Gastroesophageal sphincter (tissue), 3 donors: ENCODE data around the gene LSAMP.

ENCODE experiments used
- CTCF ChIP-seq, 4 experiments: fragments of 200-600 bp in 2 of 4; fragments of 450-650 bp in 2 of 4; sonication (generic) in 1 of 4; IDR thresholded peaks; one replicate each; pipeline ENCODE4 v1.5.1; 2017 to 2019; ENCODE audit warnings: antibody characterized with exemption in 4 of 4, mild to moderate bottlenecking in 2 of 4, moderate library complexity in 2 of 4
- EP300 ChIP-seq: sonication (generic); formaldehyde crosslinking; IDR thresholded peaks from one replicate; pipeline ENCODE4 v1.6.1; 2017; ENCODE audit warnings: antibody characterized with exemption, mild to moderate bottlenecking
- POLR2A ChIP-seq, 2 donors: fragments of 450-650 bp; IDR thresholded peaks; one replicate each; pipeline ENCODE4 v1.6.1; 2017; ENCODE audit warnings: antibody characterized with exemption in 2 of 2, mild to moderate bottlenecking in 2 of 2, moderate library complexity in 1 of 2

- no peak for TF ChIP-seq EP300
- TF ChIP-seq POLR2A (IDR thresholded peaks at IDR 0.05): no peak
- TF ChIP-seq CTCF (IDR thresholded peaks at IDR 0.05): no peak
Observed at GRCh38 chr3:116240261-116240660, 205.0 kb downstream of the LSAMP start.
